Stimulated activated memory B cell treated with anti-CD40 and anti-IgM and Interleukin-4, amounts not matched to agents 10 μg/mL and 1 μg/mL and 100 μg/mL, for 72 hours (primary cell): Measurements from ENCODE around the gene MET.
A peak's percentile ranks its signal among the peaks of the same experiment; 100 is the strongest.

Source experiments
- ATAC-seq: fragments of 150-1000 bp; cut with Tn5 transposase; 2 replicates; pipeline ENCODE4 v1.10.0; 2021
- H3K27ac Mint-ChIP-seq: one replicate; pipeline ENCODE4 v1.8.0; 2022; ENCODE audit warnings: mild to moderate bottlenecking, mixed read lengths
- H3K27me3 Mint-ChIP-seq: one replicate; pipeline ENCODE4 v1.8.0; 2022; ENCODE audit warnings: mixed read lengths
- H3K36me3 Mint-ChIP-seq: one replicate; pipeline ENCODE4 v1.8.0; 2022; ENCODE audit warnings: mixed read lengths
- H3K4me1 Mint-ChIP-seq: one replicate; pipeline ENCODE4 v1.8.0; 2022; ENCODE audit warnings: mixed read lengths
- H3K4me3 Mint-ChIP-seq: one replicate; pipeline ENCODE4 v1.8.0; 2022; ENCODE audit warnings: mild to moderate bottlenecking, moderate library complexity, mixed read lengths
- H3K9me3 Mint-ChIP-seq: one replicate; pipeline ENCODE4 v1.8.0; 2022; ENCODE audit warnings: mixed read lengths

MET gene

GRCh38 chr7:116784647-116785046 lies 112.7 kb downstream of the MET start:
- ATAC-seq: no peak
- Mint-ChIP-seq H3K27ac (no peak overlapping the region), H3K27me3 (no peaks in the 10 kb centered on the region), H3K36me3 (no peaks in the 10 kb centered on the region), H3K4me3 (no peak overlapping the region), H3K9me3 (no peaks in the 10 kb centered on the region), H3K4me1 (peaks cover 6% of the 10 kb centered on the region)

GRCh38 chr7:116785843-116786242 lies 113.8 kb downstream of the MET start:
- H3K4me1 Mint-ChIP-seq: peaks cover 6% of the 10 kb centered on the region
- H3K27ac Mint-ChIP-seq: no peak overlapping the region
- no peaks in the 10 kb centered on the region for H3K27me3 Mint-ChIP-seq
- H3K4me3 Mint-ChIP-seq: no peak overlapping the region
- H3K9me3 Mint-ChIP-seq: no peaks in the 10 kb centered on the region
- no peak for ATAC-seq
- H3K36me3 Mint-ChIP-seq: no peaks in the 10 kb centered on the region

GRCh38 chr7:116786791-116787443 lies 114.9 kb downstream of the MET start:
- Mint-ChIP-seq H3K27ac (no peak overlapping the region), H3K4me1 (no peaks in the 10 kb centered on the region), H3K27me3 (no peaks in the 10 kb centered on the region), H3K9me3 (no peaks in the 10 kb centered on the region), H3K36me3 (no peaks in the 10 kb centered on the region), H3K4me3 (no peak overlapping the region)
- ATAC-seq: peak; percentile 96

- no peaks in the 10 kb centered on the region for H3K9me3 Mint-ChIP-seq
- no peak overlapping the region for H3K27ac Mint-ChIP-seq
- ATAC-seq: no peak
- H3K36me3 Mint-ChIP-seq: no peaks in the 10 kb centered on the region
- no peak overlapping the region for H3K4me3 Mint-ChIP-seq
- no peaks in the 10 kb centered on the region for H3K27me3 Mint-ChIP-seq
- H3K4me1 Mint-ChIP-seq: no peaks in the 10 kb centered on the region
These were observed 115.9 kb downstream of the MET start for GRCh38 chr7:116787881-116788280.

- Mint-ChIP-seq H3K4me1 (no peaks in the 10 kb centered on the region), H3K4me3 (no peak overlapping the region), H3K9me3 (no peaks in the 10 kb centered on the region), H3K27ac (no peak overlapping the region), H3K27me3 (no peaks in the 10 kb centered on the region), H3K36me3 (no peaks in the 10 kb centered on the region)
- ATAC-seq: no peak
These were observed 116.7 kb downstream of the MET start for GRCh38 chr7:116788572-116789197.

GRCh38 chr7:116790025-116790424 lies 118.0 kb downstream of the MET start:
- Mint-ChIP-seq H3K9me3 (no peaks in the 10 kb centered on the region), H3K4me3 (no peak overlapping the region), H3K27me3 (no peaks in the 10 kb centered on the region), H3K4me1 (no peaks in the 10 kb centered on the region), H3K36me3 (no peaks in the 10 kb centered on the region), H3K27ac (no peak overlapping the region)
- ATAC-seq: no peak

- no peak overlapping the region for H3K27ac Mint-ChIP-seq
- no peak for ATAC-seq
- no peak overlapping the region for H3K4me3 Mint-ChIP-seq
- H3K36me3 Mint-ChIP-seq: no peaks in the 10 kb centered on the region
- H3K27me3 Mint-ChIP-seq: no peaks in the 10 kb centered on the region
- no peaks in the 10 kb centered on the region for H3K4me1 Mint-ChIP-seq
- H3K9me3 Mint-ChIP-seq: no peaks in the 10 kb centered on the region
These were observed 120.8 kb downstream of the MET start for GRCh38 chr7:116792813-116793212.

- peaks cover 9% of the 10 kb centered on the region for H3K4me1 Mint-ChIP-seq
- no peaks in the 10 kb centered on the region for H3K9me3 Mint-ChIP-seq
- no peaks in the 10 kb centered on the region for H3K27me3 Mint-ChIP-seq
- no peak overlapping the region for H3K4me3 Mint-ChIP-seq
- no peak for ATAC-seq
- no peak overlapping the region for H3K27ac Mint-ChIP-seq
- H3K36me3 Mint-ChIP-seq: no peaks in the 10 kb centered on the region
These were observed 121.9 kb downstream of the MET start for GRCh38 chr7:116793795-116794340.

- no peak for ATAC-seq
- H3K27me3 Mint-ChIP-seq: no peaks in the 10 kb centered on the region
- peaks cover 9% of the 10 kb centered on the region for H3K4me1 Mint-ChIP-seq
- no peak overlapping the region for H3K27ac Mint-ChIP-seq
- H3K36me3 Mint-ChIP-seq: no peaks in the 10 kb centered on the region
- no peak overlapping the region for H3K4me3 Mint-ChIP-seq
- no peaks in the 10 kb centered on the region for H3K9me3 Mint-ChIP-seq
These were observed 124.5 kb downstream of the MET start for GRCh38 chr7:116796471-116796870.

GRCh38 chr7:116797612-116798011 lies 125.6 kb downstream of the MET start:
- H3K4me1 Mint-ChIP-seq: peaks cover 11% of the 10 kb centered on the region

GRCh38 chr7:116798232-116798631 lies 126.2 kb downstream of the MET start:
- Mint-ChIP-seq H3K9me3 (no peaks in the 10 kb centered on the region), H3K27ac (no peak overlapping the region), H3K27me3 (no peaks in the 10 kb centered on the region), H3K36me3 (no peaks in the 10 kb centered on the region), H3K4me1 (peaks cover 17% of the 10 kb centered on the region), H3K4me3 (no peak overlapping the region)
- no peak for ATAC-seq

More at GRCh38 chr7:116797612-116798011, 125.6 kb downstream of the MET start:
- no peaks in the 10 kb centered on the region for H3K9me3 Mint-ChIP-seq
- H3K27me3 Mint-ChIP-seq: no peaks in the 10 kb centered on the region
- ATAC-seq: no peak
- H3K36me3 Mint-ChIP-seq: no peaks in the 10 kb centered on the region
- no peak overlapping the region for H3K4me3 Mint-ChIP-seq
- no peak overlapping the region for H3K27ac Mint-ChIP-seq

GRCh38 chr7:116799916-116800315 lies 127.9 kb downstream of the MET start:
- H3K9me3 Mint-ChIP-seq: no peaks in the 10 kb centered on the region
- H3K27ac Mint-ChIP-seq: no peak overlapping the region
- no peaks in the 10 kb centered on the region for H3K36me3 Mint-ChIP-seq
- H3K27me3 Mint-ChIP-seq: no peaks in the 10 kb centered on the region
- H3K4me3 Mint-ChIP-seq: no peak overlapping the region
- H3K4me1 Mint-ChIP-seq: peaks cover 18% of the 10 kb centered on the region
- ATAC-seq: no peak

- H3K27me3 Mint-ChIP-seq: no peaks in the 10 kb centered on the region
- H3K36me3 Mint-ChIP-seq: no peaks in the 10 kb centered on the region
- no peak overlapping the region for H3K27ac Mint-ChIP-seq
- no peaks in the 10 kb centered on the region for H3K9me3 Mint-ChIP-seq
- peaks cover 18% of the 10 kb centered on the region for H3K4me1 Mint-ChIP-seq
- ATAC-seq: no peak
- no peak overlapping the region for H3K4me3 Mint-ChIP-seq
These were observed 128.6 kb downstream of the MET start for GRCh38 chr7:116800594-116800993.

GRCh38 chr7:116801092-116801710 lies 129.2 kb downstream of the MET start:
- H3K4me3 Mint-ChIP-seq: no peak overlapping the region
- peaks cover 18% of the 10 kb centered on the region for H3K4me1 Mint-ChIP-seq
- no peaks in the 10 kb centered on the region for H3K36me3 Mint-ChIP-seq
- H3K27ac Mint-ChIP-seq: no peak overlapping the region
- no peaks in the 10 kb centered on the region for H3K27me3 Mint-ChIP-seq
- no peak for ATAC-seq
- H3K9me3 Mint-ChIP-seq: no peaks in the 10 kb centered on the region

GRCh38 chr7:116802144-116802745 lies 130.2 kb downstream of the MET start:
- no peak overlapping the region for H3K27ac Mint-ChIP-seq
- no peak for ATAC-seq
- no peaks in the 10 kb centered on the region for H3K27me3 Mint-ChIP-seq
- no peaks in the 10 kb centered on the region for H3K36me3 Mint-ChIP-seq
- no peaks in the 10 kb centered on the region for H3K9me3 Mint-ChIP-seq
- H3K4me1 Mint-ChIP-seq: peaks cover 18% of the 10 kb centered on the region
- no peak overlapping the region for H3K4me3 Mint-ChIP-seq
